ENCODE data around the gene METTL5.

METTL5 gene

GRCh38 chr2:169795181-169795580 lies 29.5 kb downstream of the METTL5 start:
- no peak overlapping the region for H3K27ac ChIP-seq
- DNase-seq (ENCODE audit: low spot score) = no peak
- no peak for TF ChIP-seq CTCF (IDR thresholded peaks at IDR 0.05)
- H3K4me3 ChIP-seq = no peak overlapping the region

GRCh38 chr2:169790581-169790980 lies 34.1 kb downstream of the METTL5 start:
- no peak for TF ChIP-seq CTCF (IDR thresholded peaks at IDR 0.05)
- Histone ChIP-seq H3K27ac (no peak overlapping the region), H3K4me3 (no peak overlapping the region)

GRCh38 chr2:169782513-169782912 lies 42.2 kb downstream of the METTL5 start:
- no peak for TF ChIP-seq CTCF (IDR thresholded peaks at IDR 0.05)
- no peak for DNase-seq (ENCODE audit: low spot score)
- Histone ChIP-seq H3K27ac (peak overlapping the region in 1 of 2 donors; percentile 47), H3K4me3 (no peak overlapping the region)

More at GRCh38 chr2:169790581-169790980, 34.1 kb downstream of the METTL5 start:
- no peak for DNase-seq (ENCODE audit: low spot score)

- no peak for DNase-seq (ENCODE audit: low spot score)
- no peak overlapping the region for H3K4me3 ChIP-seq
- H3K27ac ChIP-seq = no peak overlapping the region
- TF ChIP-seq CTCF (IDR thresholded peaks at IDR 0.05) = no peak
Observed at GRCh38 chr2:169781249-169782013, 43.3 kb downstream of the METTL5 start.

GRCh38 chr2:169778446-169778845 lies 46.3 kb downstream of the METTL5 start:
- no peak overlapping the region for H3K4me3 ChIP-seq
- no peak for DNase-seq (ENCODE audit: low spot score)
- TF ChIP-seq CTCF (IDR thresholded peaks at IDR 0.05) = no peak
- H3K27ac ChIP-seq = no peak overlapping the region

- H3K27ac ChIP-seq = no peak overlapping the region
- no peak for DNase-seq (ENCODE audit: low spot score)
- no peak for TF ChIP-seq CTCF (IDR thresholded peaks at IDR 0.05)
- no peak overlapping the region for H3K4me3 ChIP-seq
Observed at GRCh38 chr2:169776252-169776761, 48.4 kb downstream of the METTL5 start.

- Histone ChIP-seq H3K27ac (peak overlapping the region in 1 of 2 donors; percentile 32), H3K4me3 (no peak overlapping the region)
- TF ChIP-seq CTCF (IDR thresholded peaks at IDR 0.05) = no peak
- no peak for DNase-seq (ENCODE audit: low spot score)
Observed at GRCh38 chr2:169775765-169776164, 48.9 kb downstream of the METTL5 start.
